Body of pancreas (tissue), 4 donors: ENCODE results near the gene CACNA1S. TPM values are rescaled to one million over a fixed set of nuclear protein-coding genes. Genes with fewer than 3 reads are reported as not detected.

ENCODE experiments used
- ATAC-seq: fragments of 150-250 bp; one replicate; pipeline ENCODE4 v1.9.1; 2016
- DNase-seq, 4 donors: peaks; one replicate each; pipeline ENCODE4 v3.0.0-alpha.2; 2019
- H3K27ac ChIP-seq, 4 donors: fragments of 200-600 bp; sonication (generic); 1 replicate in 3 of 4; 2 replicates in 1 of 4; pipeline versions ENCODE4 v1.5.1 to v1.6.1; 2016 to 2019; ENCODE audit warnings: mild to moderate bottlenecking in 1 of 4, mixed read lengths in 1 of 4, moderate library complexity in 1 of 4
- H3K27me3 ChIP-seq, 2 donors: fragments of 200-600 bp; sonication (generic); one replicate each; pipeline ENCODE4 v1.6.0; 2016; ENCODE audit warnings: mild to moderate bottlenecking in 1 of 2
- H3K36me3 ChIP-seq, 2 donors: fragments of 200-600 bp; sonication (generic); replicated peaks in 1 of 2; 2 replicates each; pipeline ENCODE4 v1.5.1; 2016; ENCODE audit warnings: low read depth in 2 of 2; ENCODE audit not compliant: insufficient read depth in 1 of 2
- H3K4me1 ChIP-seq: fragments of 200-600 bp; sonication (generic); one replicate; pipeline ENCODE4 v1.6.0; 2016
- H3K4me3 ChIP-seq, 2 donors: fragments of 200-600 bp; sonication (generic); 1 replicate in 1 of 2; 2 replicates in 1 of 2; pipeline ENCODE4 v1.5.1; 2016 to 2019
- H3K9me3 ChIP-seq, 3 donors: fragments of 200-600 bp; sonication (generic); 1 replicate in 2 of 3; 2 replicates in 1 of 3; pipeline ENCODE4 v1.5.1; 2016
- CTCF ChIP-seq, 7 experiments: fragments of 450-650 bp in 4 of 7; fragments of 200-600 bp in 3 of 7; sonication (generic) in 3 of 7; IDR thresholded peaks; one replicate each; pipeline ENCODE4 v1.5.1; 2016 to 2019; ENCODE audit warnings: antibody characterized with exemption in 7 of 7
- POLR2A ChIP-seq, 3 donors: fragments of 450-650 bp; IDR thresholded peaks; one replicate each; pipeline ENCODE4 v1.6.1; 2016; ENCODE audit warnings: antibody characterized with exemption in 3 of 3, mild to moderate bottlenecking in 2 of 3
- WGBS, 2 donors: methylation state at CpG; one replicate each; pipeline ENCODE4 v1.1.5; 2017; 5-methylcytosine and 5-hydroxymethylcytosine counted together
- intact Hi-C: fragments of 100-400 bp; cut with DNase I; formaldehyde crosslinking; loops from one replicate; pipeline ENCODE4 v1.15.1; 2023
- total RNA-seq, 2 donors: library from RNA; depleted of rRNA; stranded (reverse); fragments of >200 nt; gene quantifications; one replicate each; pipeline ENCODE4 v1.1.0, GENCODE V29; 2016

The CACNA1S gene
- total RNA-seq, 2 donors from 2014 or later, result under 0.01 TPM; not detected in 1

- ATAC-seq (no peak), DNase-seq (no peak)
- intact Hi-C loops, result no loop called here
- no peak overlapping the region for H3K27ac ChIP-seq
- no peak overlapping the region for H3K4me3 ChIP-seq
- H3K27me3 ChIP-seq, result no peaks in the 10 kb centered on the region
- no peak for TF ChIP-seq POLR2A (IDR thresholded peaks at IDR 0.05)
- TF ChIP-seq CTCF (IDR thresholded peaks at IDR 0.05), result no peak
- H3K4me1 ChIP-seq, result no peaks in the 10 kb centered on the region
- 68 to 72% methylated on average over 5 of the region's 5 CpGs for WGBS, 2 donors
- H3K9me3 ChIP-seq, result no peaks in the 10 kb centered on the region
- H3K36me3 ChIP-seq, result no peaks in the 10 kb centered on the region
These were observed 6.5 kb downstream of the CACNA1S start for GRCh38 chr1:201105688-201106087.

DNA sequence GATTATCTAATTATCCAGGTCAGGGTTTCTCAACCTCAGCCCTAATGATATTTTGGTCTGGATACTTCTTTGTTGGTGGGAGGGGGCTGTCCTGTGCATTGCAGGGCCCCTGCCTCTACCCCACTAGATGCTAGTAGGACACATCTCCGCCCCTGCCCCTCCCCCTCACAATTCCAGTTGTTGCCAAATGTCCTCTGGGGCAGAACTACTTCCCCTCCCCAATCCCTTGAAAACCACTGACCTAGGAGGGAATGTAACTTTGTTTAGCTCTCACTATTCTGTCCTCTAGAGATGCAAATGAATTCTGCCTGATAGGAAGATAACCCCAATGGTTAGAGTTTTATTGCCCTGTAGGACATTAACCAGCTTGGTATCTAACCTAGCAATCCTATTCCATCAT lies 8.1 kb downstream of the CACNA1S start:
- DNase-seq (no peak), ATAC-seq (no peak)
- no peaks in the 10 kb centered on the region for H3K9me3 ChIP-seq
- TF ChIP-seq CTCF (IDR thresholded peaks at IDR 0.05) (no peak), POLR2A (IDR thresholded peaks at IDR 0.05) (no peak)
- no peaks in the 10 kb centered on the region for H3K36me3 ChIP-seq
- no peaks in the 10 kb centered on the region for H3K27me3 ChIP-seq
- H3K4me3 ChIP-seq, result no peak overlapping the region
- 54 to 86% methylated on average over 1 of the region's 1 CpG for WGBS, 2 donors
- H3K4me1 ChIP-seq, result no peaks in the 10 kb centered on the region
- no peak overlapping the region for H3K27ac ChIP-seq
- intact Hi-C loops, result no loop called here

- 78 to 87% methylated on average over 8 to 9 of the region's 9 CpGs for WGBS, 2 donors
- TF ChIP-seq POLR2A (IDR thresholded peaks at IDR 0.05) (no peak), CTCF (IDR thresholded peaks at IDR 0.05) (no peak)
- no peak for DNase-seq
These were observed 8.6 kb downstream of the CACNA1S start for GRCh38 chr1:201103666-201104065.

GRCh38 chr1:201100169-201100930 lies 11.9 kb downstream of the CACNA1S start:
- no peaks in the 10 kb centered on the region for H3K9me3 ChIP-seq
- no peaks in the 10 kb centered on the region for H3K27me3 ChIP-seq
- intact Hi-C loops, result no loop called here
- WGBS, 2 donors, result 83 to 92% methylated on average over 12 of the region's 12 CpGs
- DNase-seq, result no peak
- H3K27ac ChIP-seq, result no peak overlapping the region
- no peak for ATAC-seq
- TF ChIP-seq CTCF (IDR thresholded peaks at IDR 0.05) (no peak), POLR2A (IDR thresholded peaks at IDR 0.05) (no peak)
- H3K36me3 ChIP-seq, result no peaks in the 10 kb centered on the region
- no peaks in the 10 kb centered on the region for H3K4me1 ChIP-seq
- no peak overlapping the region for H3K4me3 ChIP-seq

More at GRCh38 chr1:201103666-201104065, 8.6 kb downstream of the CACNA1S start:
- Histone ChIP-seq H3K4me1 (no peaks in the 10 kb centered on the region), H3K27me3 (no peaks in the 10 kb centered on the region), H3K36me3 (no peaks in the 10 kb centered on the region), H3K4me3 (no peak overlapping the region), H3K27ac (no peak overlapping the region), H3K9me3 (no peaks in the 10 kb centered on the region)
- no peak for ATAC-seq
- intact Hi-C loops, result no loop called here
